RWPE2 (cell line): ENCODE measurements around the gene BMP6.

Experiments used
- ATAC-seq: fragments of 200-7000 bp; cut with Tn5 transposase; 3 replicates; pipeline ENCODE4 v1.9.1; 2021; ENCODE audit warnings: low read depth
- DNase-seq: peaks from one replicate; pipeline ENCODE4 v3.0.0-alpha.2; 2020; ENCODE audit warnings: low spot score
- H3K27ac ChIP-seq: fragments of 450-650 bp; 2 replicates; pipeline ENCODE4 v1.5.1; 2017; ENCODE audit warnings: mild to moderate bottlenecking; ENCODE audit not compliant: poor library complexity, severe bottlenecking
- H3K27me3 ChIP-seq: fragments of 250-450 bp; sonication (Bioruptor Pico); 2 replicates; pipeline ENCODE4 v1.5.1; 2021; ENCODE audit warnings: mild to moderate bottlenecking, moderate library complexity; ENCODE audit not compliant: insufficient read depth, poor library complexity, severe bottlenecking
- H3K36me3 ChIP-seq: fragments of 250-450 bp; sonication (Bioruptor Pico); 2 replicates; pipeline ENCODE4 v1.5.1; 2020; ENCODE audit warnings: low read depth, mild to moderate bottlenecking, moderate library complexity
- H3K4me1 ChIP-seq: fragments of 250-450 bp; sonication (Bioruptor Pico); 2 replicates; pipeline ENCODE4 v1.5.1; 2021; ENCODE audit warnings: mild to moderate bottlenecking, moderate library complexity; ENCODE audit not compliant: insufficient read depth, poor library complexity, severe bottlenecking
- H3K4me3 ChIP-seq: fragments of 250-450 bp; sonication (Bioruptor Pico); 2 replicates; pipeline ENCODE4 v1.5.1; 2021; ENCODE audit warnings: mild to moderate bottlenecking, moderate library complexity; ENCODE audit not compliant: severe bottlenecking
- H3K9me3 ChIP-seq: fragments of 250-450 bp; sonication (Bioruptor Pico); 2 replicates; pipeline ENCODE4 v1.5.1; 2021; ENCODE audit warnings: mild to moderate bottlenecking, moderate library complexity; ENCODE audit not compliant: severe bottlenecking
- TF ChIP-seq, protein P1 (sequence below): fragments of 450-650 bp; IDR thresholded peaks from one replicate; pipeline ENCODE4 v1.5.1; 2017; ENCODE audit warnings: mild to moderate bottlenecking, moderate library complexity; ENCODE audit not compliant: poor library complexity, severe bottlenecking

The BMP6 gene

DNA sequence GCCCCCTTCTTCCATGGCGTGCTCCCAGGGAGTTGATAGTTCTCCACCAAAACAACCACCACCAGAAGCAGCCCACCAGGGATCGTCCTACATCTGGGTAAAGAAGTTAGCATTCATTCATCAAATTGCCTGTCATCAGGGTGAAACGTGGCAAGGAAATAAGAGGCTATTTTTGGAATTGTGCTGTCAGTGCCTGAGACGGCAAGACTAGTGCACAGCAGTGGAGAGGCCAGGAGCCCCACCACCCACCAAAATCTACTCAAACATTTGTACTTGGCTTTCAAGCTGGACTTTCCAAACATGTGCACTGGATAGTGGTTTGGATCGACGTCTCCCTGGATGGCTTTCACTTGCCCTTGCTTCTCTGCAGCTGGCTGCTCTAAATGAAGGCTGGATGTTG lies 139.9 kb downstream of the BMP6 start:
- H3K36me3 ChIP-seq: no peaks in the 10 kb centered on the region
- ATAC-seq (no peak), DNase-seq (no peak)
- no peak overlapping the region for H3K27ac ChIP-seq
- H3K27me3 ChIP-seq: no peaks in the 10 kb centered on the region
- no peak overlapping the region for H3K4me3 ChIP-seq
- no peaks in the 10 kb centered on the region for H3K4me1 ChIP-seq
- H3K9me3 ChIP-seq: no peaks in the 10 kb centered on the region
- TF ChIP-seq, protein P1, sequence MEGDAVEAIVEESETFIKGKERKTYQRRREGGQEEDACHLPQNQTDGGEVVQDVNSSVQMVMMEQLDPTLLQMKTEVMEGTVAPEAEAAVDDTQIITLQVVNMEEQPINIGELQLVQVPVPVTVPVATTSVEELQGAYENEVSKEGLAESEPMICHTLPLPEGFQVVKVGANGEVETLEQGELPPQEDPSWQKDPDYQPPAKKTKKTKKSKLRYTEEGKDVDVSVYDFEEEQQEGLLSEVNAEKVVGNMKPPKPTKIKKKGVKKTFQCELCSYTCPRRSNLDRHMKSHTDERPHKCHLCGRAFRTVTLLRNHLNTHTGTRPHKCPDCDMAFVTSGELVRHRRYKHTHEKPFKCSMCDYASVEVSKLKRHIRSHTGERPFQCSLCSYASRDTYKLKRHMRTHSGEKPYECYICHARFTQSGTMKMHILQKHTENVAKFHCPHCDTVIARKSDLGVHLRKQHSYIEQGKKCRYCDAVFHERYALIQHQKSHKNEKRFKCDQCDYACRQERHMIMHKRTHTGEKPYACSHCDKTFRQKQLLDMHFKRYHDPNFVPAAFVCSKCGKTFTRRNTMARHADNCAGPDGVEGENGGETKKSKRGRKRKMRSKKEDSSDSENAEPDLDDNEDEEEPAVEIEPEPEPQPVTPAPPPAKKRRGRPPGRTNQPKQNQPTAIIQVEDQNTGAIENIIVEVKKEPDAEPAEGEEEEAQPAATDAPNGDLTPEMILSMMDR: no peak

GRCh38 chr6:7866526-7866925 lies 140.6 kb downstream of the BMP6 start:
- Histone ChIP-seq H3K36me3 (no peaks in the 10 kb centered on the region), H3K27me3 (no peaks in the 10 kb centered on the region), H3K27ac (no peak overlapping the region), H3K4me1 (no peaks in the 10 kb centered on the region), H3K9me3 (no peaks in the 10 kb centered on the region), H3K4me3 (no peak overlapping the region)
- DNase-seq (no peak), ATAC-seq (no peak)
- TF ChIP-seq, protein P1: no peak

- DNase-seq: no peak
- H3K27ac ChIP-seq: no peak overlapping the region
- no peak for ATAC-seq
- H3K4me1 ChIP-seq: no peaks in the 10 kb centered on the region
- H3K27me3 ChIP-seq: no peaks in the 10 kb centered on the region
- no peaks in the 10 kb centered on the region for H3K9me3 ChIP-seq
- TF ChIP-seq, protein P1: no peak
- no peak overlapping the region for H3K4me3 ChIP-seq
- no peaks in the 10 kb centered on the region for H3K36me3 ChIP-seq
These were observed 143.0 kb downstream of the BMP6 start for GRCh38 chr6:7868926-7869325.

DNA sequence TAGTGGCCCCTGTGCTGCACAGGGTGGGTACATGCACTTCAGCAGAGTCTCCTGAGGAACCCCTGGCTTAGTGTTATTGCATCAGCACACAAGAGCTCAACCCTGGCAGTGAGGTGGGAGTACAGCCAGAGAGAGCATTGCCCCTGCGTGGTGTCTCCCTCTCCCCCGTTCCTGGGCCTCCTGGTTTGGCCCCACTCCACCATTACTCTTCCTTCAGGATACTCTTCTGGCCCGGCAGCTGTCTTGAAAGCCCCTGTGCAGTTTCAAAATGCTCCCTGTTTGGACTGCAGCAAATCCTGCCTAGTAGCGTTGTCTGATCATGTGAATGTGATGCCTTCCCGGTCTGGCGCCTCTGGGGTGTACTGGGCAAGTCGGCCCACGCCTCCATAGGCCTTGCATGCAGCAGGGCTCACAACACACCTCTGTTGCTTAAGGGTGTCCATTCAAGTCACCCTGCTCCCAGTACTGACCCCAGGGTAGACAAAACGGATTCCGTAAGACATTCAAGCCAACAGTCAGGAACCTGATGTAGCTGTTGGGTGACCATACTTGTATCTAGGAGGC lies 152.6 kb downstream of the BMP6 start:
- no peak overlapping the region for H3K4me3 ChIP-seq
- H3K4me1 ChIP-seq: no peaks in the 10 kb centered on the region
- ATAC-seq: 0 out of 3 replicates have a peak, but pooled peaks have one; percentile 17
- no peak for DNase-seq
- H3K36me3 ChIP-seq: peaks cover 28% of the 10 kb centered on the region
- TF ChIP-seq, protein P1: no peak
- H3K9me3 ChIP-seq: no peaks in the 10 kb centered on the region
- no peak overlapping the region for H3K27ac ChIP-seq
- no peaks in the 10 kb centered on the region for H3K27me3 ChIP-seq

GRCh38 chr6:7879043-7879442 lies 153.1 kb downstream of the BMP6 start:
- Histone ChIP-seq H3K27ac (no peak overlapping the region), H3K9me3 (no peaks in the 10 kb centered on the region), H3K36me3 (peaks cover 34% of the 10 kb centered on the region), H3K27me3 (no peaks in the 10 kb centered on the region), H3K4me1 (no peaks in the 10 kb centered on the region), H3K4me3 (no peak overlapping the region)
- TF ChIP-seq, protein P1: no peak
- ATAC-seq: no peak; the same call in 2 of the 3 replicates
- no peak for DNase-seq
